Measurements from ENCODE around the gene RMND5B. TPM values are rescaled to one million over a fixed set of nuclear protein-coding genes. Genes with fewer than 3 reads are reported as not detected.

Gene RMND5B
- total and polyA plus RNA-seq, 10 of the 15 experiments (the other 5 are each of a cell fraction or from before 2014, with no cell fraction given) = 1.6 to 50.7 (median 30.9) TPM

GRCh38 chr5:178120607-178121357 lies 10.0 kb upstream of the RMND5B start (continued):
- TF ChIP-seq, protein P1, sequence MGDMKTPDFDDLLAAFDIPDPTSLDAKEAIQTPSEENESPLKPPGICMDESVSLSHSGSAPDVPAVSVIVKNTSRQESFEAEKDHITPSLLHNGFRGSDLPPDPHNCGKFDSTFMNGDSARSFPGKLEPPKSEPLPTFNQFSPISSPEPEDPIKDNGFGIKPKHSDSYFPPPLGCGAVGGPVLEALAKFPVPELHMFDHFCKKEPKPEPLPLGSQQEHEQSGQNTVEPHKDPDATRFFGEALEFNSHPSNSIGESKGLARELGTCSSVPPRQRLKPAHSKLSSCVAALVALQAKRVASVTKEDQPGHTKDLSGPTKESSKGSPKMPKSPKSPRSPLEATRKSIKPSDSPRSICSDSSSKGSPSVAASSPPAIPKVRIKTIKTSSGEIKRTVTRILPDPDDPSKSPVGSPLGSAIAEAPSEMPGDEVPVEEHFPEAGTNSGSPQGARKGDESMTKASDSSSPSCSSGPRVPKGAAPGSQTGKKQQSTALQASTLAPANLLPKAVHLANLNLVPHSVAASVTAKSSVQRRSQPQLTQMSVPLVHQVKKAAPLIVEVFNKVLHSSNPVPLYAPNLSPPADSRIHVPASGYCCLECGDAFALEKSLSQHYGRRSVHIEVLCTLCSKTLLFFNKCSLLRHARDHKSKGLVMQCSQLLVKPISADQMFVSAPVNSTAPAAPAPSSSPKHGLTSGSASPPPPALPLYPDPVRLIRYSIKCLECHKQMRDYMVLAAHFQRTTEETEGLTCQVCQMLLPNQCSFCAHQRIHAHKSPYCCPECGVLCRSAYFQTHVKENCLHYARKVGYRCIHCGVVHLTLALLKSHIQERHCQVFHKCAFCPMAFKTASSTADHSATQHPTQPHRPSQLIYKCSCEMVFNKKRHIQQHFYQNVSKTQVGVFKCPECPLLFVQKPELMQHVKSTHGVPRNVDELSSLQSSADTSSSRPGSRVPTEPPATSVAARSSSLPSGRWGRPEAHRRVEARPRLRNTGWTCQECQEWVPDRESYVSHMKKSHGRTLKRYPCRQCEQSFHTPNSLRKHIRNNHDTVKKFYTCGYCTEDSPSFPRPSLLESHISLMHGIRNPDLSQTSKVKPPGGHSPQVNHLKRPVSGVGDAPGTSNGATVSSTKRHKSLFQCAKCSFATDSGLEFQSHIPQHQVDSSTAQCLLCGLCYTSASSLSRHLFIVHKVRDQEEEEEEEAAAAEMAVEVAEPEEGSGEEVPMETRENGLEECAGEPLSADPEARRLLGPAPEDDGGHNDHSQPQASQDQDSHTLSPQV (IDR thresholded peaks at IDR 0.05) = no peak
- no peak for TF ChIP-seq SREBF2 (IDR thresholded peaks at IDR 0.05; ENCODE audit: low read length)
- no peak for TF ChIP-seq SUPT20H (IDR thresholded peaks at IDR 0.05; ENCODE audit: borderline replicate concordance, control insufficient read depth, low read depth, low read length)
- TF ChIP-seq ESRRA (IDR thresholded peaks at IDR 0.05; ENCODE audit: low read length) = no peak
- peak; percentile 76 for TF ChIP-seq NBN (IDR thresholded peaks at IDR 0.05)
- TF ChIP-seq RAD21 (IDR thresholded peaks at IDR 0.05; ENCODE audit: insufficient read depth, low read depth, low read length) = peak; percentile 35; the same call in 1 of the 2 replicates
- TF ChIP-seq SREBF1 (IDR thresholded peaks at IDR 0.05; ENCODE audit: low read length) = no peak
- no peak for TF ChIP-seq BCL11A (IDR thresholded peaks at IDR 0.05; ENCODE audit: low read depth, low read length)
- TF ChIP-seq BRCA1 (IDR thresholded peaks at IDR 0.05; ENCODE audit: low read depth, low read length) = no peak
- TF ChIP-seq CHD4 (IDR thresholded peaks at IDR 0.05) = no peak
- no peak for TF ChIP-seq WRNIP1 (IDR thresholded peaks at IDR 0.05; ENCODE audit: borderline replicate concordance, low read depth, low read length)
- peak; percentile 35; the same call in 1 of the 2 replicates for TF ChIP-seq BACH1 (IDR thresholded peaks at IDR 0.05; ENCODE audit: borderline replicate concordance)
- 0 out of 2 replicates have a peak, but pooled peaks have one; percentile 21 for TF ChIP-seq TAF1 (IDR thresholded peaks at IDR 0.05; ENCODE audit: borderline replicate concordance, low read depth, low read length)
- TF ChIP-seq ZNF217 (IDR thresholded peaks at IDR 0.05) = no peak
- no peak for TF ChIP-seq SMAD1 (IDR thresholded peaks at IDR 0.05; ENCODE audit: low read depth, partially characterized antibody)
- TF ChIP-seq JUNB (IDR thresholded peaks at IDR 0.05) = no peak

All from GM12878 (cell line).